ENCODE results near the gene NMRK2.

NMRK2 gene

GRCh38 chr19:3981736-3982681, 49.1 kb downstream of the NMRK2 start:
- DNase-seq (ENCODE audit: low spot score), result no peak

GRCh38 chr19:3982701-3983541, 50.1 kb downstream of the NMRK2 start:
- no peak for DNase-seq (ENCODE audit: low spot score)

- no peak for DNase-seq (ENCODE audit: low spot score)
Observed at GRCh38 chr19:3983542-3983914, 50.7 kb downstream of the NMRK2 start.

GRCh38 chr19:3983936-3984583, 51.2 kb downstream of the NMRK2 start:
- DNase-seq (ENCODE audit: low spot score), result no peak

- DNase-seq (ENCODE audit: low spot score), result no peak
Observed at GRCh38 chr19:3984584-3984907, 51.7 kb downstream of the NMRK2 start.

GRCh38 chr19:3984908-3985642, 52.2 kb downstream of the NMRK2 start, which contains the start of gene EEF2:
EEF2 (minus strand) TSS chr19:3985463; CDS start chr19:3985380, 83 bp downstream.
- DNase-seq (ENCODE audit: low spot score), result peak; percentile 82

GRCh38 chr19:3985643-3986259, 52.9 kb downstream of the NMRK2 start:
- no peak for DNase-seq (ENCODE audit: low spot score)

- DNase-seq (ENCODE audit: low spot score), result peak; percentile 93
Observed at GRCh38 chr19:3986260-3987041, 53.6 kb downstream of the NMRK2 start.

- peak; percentile 80 for DNase-seq (ENCODE audit: low spot score)
Observed at GRCh38 chr19:3987619-3988371, 54.9 kb downstream of the NMRK2 start.

GRCh38 chr19:3990815-3991117, 57.9 kb downstream of the NMRK2 start:
- no peak for DNase-seq (ENCODE audit: low spot score)

Data from pons (tissue), 1 donor.